ENCODE results near the gene CFAP73.

The CFAP73 gene

DNA sequence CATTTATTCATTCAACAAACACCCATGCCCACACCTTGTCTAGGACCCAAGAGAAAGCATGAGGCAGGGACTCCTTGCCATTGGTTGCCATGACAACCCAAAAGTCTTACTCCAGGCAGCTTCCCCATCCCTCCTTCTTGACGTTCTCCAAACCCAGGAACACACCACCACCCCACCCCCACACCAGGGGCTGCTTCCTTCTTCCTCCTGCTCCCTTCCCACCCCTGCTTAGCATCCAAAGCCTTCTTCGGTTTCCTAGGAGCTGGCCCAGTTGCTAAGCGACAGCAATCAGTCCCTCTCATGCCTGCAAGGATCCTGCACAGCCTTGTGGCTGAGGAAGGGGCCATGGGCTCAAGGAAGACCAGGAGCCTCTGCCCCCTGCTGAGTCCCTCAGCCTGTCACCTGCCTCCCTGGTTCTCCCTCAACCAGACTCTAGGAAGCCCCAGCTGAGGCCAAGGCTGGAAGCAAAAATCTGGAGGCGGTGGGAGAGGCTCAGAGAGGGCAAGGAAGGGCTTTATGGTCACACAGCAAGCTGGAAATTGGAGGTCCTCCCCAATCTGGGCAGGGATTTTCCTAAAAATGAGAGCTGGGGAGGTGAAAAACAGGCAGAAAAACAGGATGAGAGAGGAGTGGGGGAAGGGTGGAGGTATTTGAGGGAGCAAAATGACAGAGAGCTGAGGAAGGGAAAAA lies 29.4 kb upstream of the CFAP73 start:
- no peak for DNase-seq (ENCODE audit: low read depth, low spot score)

GRCh38 chr12:113120670-113121370 lies 28.7 kb upstream of the CFAP73 start:
- DNase-seq (ENCODE audit: low read depth, low spot score), result no peak

- DNase-seq (ENCODE audit: low read depth, low spot score), result no peak
Measured at GRCh38 chr12:113127791-113128199, 21.7 kb upstream of the CFAP73 start.

DNA sequence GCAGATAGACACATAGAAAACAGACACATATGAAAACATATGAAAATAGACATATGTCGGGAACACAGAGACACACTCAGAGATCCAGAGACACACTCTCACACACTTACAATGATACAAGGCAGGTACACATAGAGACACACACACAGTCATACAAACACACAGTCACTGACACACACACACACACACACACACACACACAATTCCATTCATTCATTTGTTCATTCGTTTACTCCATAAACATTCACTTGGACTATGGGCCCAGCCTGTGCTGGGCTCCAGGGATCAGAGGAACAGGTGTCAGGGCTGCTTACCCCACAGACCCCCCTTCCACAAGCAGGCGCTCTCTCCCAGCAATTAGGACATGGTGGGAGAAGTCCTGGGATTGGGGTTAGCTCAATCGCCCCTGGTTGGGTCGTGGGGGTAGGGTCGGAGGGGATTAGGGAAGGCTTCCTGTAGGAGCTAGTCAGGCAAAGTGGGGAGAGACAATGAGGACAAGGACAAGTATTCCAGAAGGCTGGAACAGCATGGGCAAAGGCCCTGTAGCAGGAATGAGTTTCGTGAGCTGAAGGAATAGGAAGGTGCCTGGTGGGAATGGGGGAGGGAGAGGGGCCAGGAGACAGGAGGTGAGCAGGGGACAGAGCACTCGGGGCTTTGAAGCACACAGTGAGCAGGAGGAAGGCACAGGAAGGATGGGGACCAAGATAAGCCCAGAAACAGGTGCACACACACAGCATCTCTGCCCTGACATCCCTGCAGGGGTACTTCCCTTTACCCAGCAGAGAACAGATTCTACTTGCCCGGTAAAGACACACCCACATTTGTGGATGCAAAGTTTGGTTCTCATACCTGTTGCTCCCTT lies 20.5 kb upstream of the CFAP73 start:
- no peak for DNase-seq (ENCODE audit: low read depth, low spot score)

- DNase-seq (ENCODE audit: low read depth, low spot score), result no peak
Measured at GRCh38 chr12:113129664-113130456, 19.7 kb upstream of the CFAP73 start.

DNA sequence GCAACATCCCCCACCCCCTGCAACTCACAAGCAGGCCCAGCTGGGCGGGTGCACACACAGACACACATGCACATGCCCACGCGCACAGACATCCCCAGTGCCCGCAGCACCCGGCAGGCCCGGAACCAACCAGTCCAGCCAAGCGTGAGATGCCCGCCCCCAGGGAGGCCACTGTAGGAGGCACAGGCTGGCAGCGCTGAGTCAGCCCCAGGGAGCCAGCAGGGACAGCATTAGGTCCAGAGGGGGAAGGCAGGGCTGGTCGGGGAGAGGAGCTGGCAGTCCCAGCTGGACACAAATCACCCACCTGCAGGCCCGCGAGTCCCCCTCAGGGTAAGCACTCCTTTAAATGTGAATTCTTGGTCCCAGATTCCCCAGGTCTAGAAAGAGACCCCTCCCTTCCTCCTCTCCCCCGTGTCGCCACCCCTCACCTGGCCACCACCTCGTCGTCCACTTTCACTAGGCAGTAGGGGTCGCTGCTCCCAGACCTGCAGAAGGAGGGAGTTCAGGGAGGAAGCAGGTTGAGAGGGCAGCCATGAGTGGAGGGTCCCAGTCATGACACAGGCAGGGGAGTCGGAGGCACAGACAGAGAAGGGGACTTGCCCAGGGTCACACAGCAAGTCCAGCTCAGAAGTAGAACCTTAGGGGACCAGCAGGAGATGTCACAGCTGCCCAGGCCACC lies 18.9 kb upstream of the CFAP73 start:
- no peak for DNase-seq (ENCODE audit: low read depth, low spot score)

DNA sequence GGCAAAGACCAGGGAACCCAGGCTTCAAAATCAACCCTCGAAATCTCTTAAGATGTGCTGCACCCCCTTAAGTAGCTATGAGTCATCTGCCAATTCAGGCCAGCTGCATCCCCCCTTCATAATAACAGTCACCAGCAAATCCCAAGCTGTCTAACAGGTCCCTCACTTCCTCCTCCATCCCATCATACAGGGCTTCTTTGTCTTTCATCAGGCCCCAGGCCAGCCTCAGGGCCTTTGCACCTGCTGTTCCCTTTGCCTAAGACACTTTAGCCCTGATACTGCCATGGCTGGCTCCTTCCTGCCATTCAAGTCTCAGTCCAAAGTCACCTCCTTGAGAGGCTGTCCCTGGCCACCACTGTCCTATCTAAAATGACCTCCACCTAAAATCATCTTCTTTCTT lies 18.0 kb upstream of the CFAP73 start:
- DNase-seq (ENCODE audit: low read depth, low spot score), result no peak

- DNase-seq (ENCODE audit: low read depth, low spot score), result no peak
Measured at GRCh38 chr12:113133036-113133435, 16.5 kb upstream of the CFAP73 start.

DNA sequence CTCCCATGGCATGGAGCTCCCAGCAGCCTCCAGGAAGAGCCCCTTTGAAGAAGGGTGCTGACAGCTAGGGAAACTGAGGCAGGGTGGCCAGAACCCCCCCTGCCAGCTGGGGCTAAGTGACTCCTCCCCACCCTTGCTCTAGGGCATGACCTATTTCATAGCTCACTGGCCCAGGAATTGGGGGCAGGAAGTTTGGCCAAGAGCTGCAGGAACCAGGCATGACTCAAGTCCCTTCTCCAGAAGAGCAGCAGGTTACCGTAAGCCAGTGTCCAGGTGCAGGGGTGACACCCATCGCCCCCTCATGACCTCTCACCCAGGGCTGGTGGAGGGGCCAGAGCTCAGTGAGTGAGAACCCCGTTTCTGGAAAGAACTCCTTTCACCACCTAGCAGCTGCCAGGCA lies 15.9 kb upstream of the CFAP73 start:
- no peak for DNase-seq (ENCODE audit: low read depth, low spot score)

GRCh38 chr12:113134071-113134470 lies 15.5 kb upstream of the CFAP73 start:
- DNase-seq (ENCODE audit: low read depth, low spot score), result no peak

DNA sequence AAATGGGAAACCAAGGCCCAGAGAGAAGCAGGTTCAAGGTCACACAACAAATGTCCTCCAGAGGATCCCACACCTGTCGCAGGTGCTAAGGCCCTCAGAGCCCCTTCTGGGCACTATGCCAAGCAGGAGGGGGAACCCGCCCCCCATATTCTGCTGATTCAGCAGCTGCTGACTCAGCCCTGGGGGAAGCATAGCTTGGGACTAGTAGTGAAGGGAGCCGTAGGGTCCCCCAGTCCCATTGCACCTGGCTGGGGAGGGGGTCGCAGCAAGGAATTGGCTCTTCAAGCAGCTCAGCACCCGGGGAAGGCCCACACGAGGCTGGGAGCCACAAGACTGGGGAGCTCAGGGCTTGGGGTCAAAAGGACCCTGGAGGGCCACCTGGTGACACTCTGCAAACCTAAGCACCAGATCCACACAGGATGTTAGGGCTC lies 15.0 kb upstream of the CFAP73 start:
- DNase-seq (ENCODE audit: low read depth, low spot score), result no peak

DNA sequence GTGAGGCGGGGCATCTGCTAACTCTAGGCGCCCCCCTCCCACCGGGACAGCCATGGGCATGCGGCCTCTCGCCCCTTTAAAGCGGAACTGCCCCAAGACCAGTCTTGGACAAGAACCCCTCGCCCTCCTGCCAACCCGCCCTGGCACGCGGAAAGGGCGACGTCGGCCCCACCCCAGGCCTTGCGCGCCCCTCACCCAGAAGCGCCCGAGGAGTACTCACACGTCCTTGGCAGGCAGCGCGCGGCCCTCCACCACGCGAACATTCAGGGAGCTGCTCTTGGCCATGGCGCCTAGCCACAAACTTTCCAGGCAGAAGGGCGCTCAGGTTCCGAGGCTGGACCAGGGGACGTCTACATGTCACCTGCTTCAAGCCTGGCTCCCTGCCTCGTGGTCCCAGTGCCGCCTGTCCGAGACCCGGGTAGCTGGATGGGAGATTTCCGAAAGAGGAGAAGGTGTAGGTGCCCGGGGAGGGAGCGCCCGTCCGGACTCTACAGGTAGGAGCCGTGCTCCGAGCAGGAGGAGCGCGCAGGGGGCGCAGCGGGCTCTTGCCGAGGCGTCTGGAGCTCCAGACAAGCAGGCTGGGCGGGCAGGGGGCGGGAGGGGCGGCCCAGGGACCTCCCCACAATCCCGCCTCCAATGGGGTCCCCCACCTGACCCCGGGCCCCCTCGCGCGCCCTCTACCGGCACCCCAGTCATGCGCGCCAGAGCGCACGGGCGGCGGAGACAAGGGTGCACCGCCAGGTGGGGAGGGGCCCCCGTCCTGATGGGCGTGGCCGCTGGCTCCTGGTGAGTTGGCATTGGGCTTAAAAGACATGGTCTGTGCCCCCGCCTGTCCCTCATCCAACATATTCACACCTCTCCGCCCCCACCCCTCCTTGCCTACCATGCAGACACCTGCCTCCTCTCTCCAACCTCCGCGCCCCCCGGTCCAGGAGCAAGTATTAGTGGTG lies 14.1 kb upstream of the CFAP73 start, which contains the start of gene RASAL1:
RASAL1 (minus strand) TSS at position 584 of the 950 bp plus-strand sequence; CDS start at position 285, 299 bp downstream.
- DNase-seq (ENCODE audit: low read depth, low spot score), result no peak

- DNase-seq (ENCODE audit: low read depth, low spot score), result no peak
Measured at GRCh38 chr12:113136128-113136989, 13.2 kb upstream of the CFAP73 start.

DNA sequence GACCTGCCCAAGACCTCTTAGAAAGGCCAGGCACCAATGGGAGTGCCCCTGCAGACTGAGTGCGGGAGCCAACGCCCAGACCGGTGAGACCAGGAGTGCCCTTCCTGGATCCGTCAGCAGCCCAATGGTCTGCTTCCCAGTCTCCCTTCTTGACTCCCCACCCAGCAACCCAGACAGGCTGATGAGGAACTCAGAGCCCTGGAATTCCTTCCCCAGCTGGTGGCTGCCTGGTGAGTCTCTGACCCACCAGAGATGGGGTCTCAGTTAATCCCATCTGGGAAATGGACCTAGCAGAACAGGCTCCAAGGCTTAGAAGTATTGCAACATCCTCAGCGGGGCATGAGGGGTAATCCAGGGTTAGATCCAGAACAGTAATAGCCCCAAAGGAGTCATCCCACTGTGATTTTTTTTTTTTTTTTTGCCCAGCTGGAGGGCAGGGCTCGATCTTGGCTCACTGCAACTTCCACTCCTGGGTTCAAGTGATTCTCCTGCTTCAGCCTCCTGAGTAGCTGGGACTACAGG lies 12.5 kb upstream of the CFAP73 start:
- DNase-seq (ENCODE audit: low read depth, low spot score), result no peak

DNA sequence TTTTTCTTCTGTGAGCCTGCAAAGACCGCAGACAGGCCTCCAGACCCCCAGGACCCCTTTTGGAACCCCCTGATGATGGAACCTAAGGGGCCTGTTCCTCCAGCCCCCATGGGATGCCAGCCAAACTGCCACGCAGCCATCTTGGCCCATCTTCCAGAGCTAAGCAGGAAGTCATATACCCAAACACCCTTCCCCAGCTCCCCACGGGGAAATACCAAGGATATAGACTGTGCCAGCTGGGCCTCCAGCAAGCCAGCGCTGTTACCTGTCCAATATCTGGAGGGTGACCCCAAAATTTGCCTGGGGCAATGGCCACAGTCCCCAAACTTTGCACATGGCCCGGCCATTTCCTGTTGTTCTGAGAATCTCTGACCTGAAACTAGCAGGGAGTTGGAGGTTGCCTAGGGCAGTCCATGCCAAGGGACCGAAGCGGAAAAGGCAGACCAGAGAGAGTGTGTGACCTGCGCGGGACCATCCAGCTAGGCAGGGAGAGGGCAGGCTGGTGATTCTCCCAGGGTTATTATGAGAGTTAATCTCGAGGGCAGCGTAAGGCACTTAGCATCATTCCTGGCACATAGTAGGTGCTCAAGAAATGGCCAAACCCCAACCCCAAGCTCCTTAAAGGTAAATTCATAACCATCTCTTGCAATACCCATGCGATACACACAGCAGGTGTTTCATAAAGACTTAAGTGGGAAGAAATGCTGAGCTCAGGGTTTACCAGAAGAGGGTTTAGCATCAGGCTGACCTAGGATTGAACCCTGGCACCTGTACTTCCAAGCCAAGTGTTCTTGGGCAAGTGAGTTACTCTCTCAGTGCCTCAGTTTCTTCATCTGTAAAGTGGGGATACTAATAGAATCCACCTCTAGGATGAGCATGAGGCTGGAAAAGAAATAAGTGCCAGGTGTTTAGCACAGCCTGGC lies 11.4 kb upstream of the CFAP73 start:
- no peak for DNase-seq (ENCODE audit: low read depth, low spot score)

GRCh38 chr12:113138826-113139225 lies 10.7 kb upstream of the CFAP73 start:
- no peak for DNase-seq (ENCODE audit: low read depth, low spot score)

DNA sequence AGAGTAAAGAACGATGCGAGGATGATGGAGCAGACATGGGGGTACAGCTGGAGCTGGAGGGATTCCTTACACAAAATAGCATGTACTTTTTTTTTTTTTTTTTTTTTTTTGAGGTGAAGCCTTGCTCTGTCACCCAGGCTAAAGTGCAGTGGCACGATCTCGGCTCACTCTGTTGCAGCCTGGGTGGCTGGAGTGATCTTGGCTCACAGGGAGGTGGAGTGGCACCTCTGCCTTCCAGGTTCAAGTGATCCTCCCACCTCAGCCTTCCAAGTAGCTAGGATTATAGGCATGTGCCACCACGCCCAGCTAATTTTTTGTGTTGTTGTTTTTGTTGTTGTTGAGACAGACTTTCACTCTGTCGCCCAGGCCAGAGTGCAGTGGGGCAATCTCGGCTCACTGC lies 8.8 kb upstream of the CFAP73 start:
- DNase-seq (ENCODE audit: low read depth, low spot score), result no peak
